CD4-positive, alpha-beta T cell treated with Interleukin-21 for 1 hour (primary cell): ENCODE results near the gene TINAGL1.

ENCODE experiments used
- DNase-seq: peaks from one replicate; pipeline ENCODE4 v3.0.0-alpha.2; 2020

The TINAGL1 gene

GRCh38 chr1:31632649-31633048 is 56.3 kb downstream of the TINAGL1 start:
- no peak for DNase-seq

- DNase-seq, result no peak
These were observed 56.8 kb downstream of the TINAGL1 start for GRCh38 chr1:31633117-31633516.
